Activated CD8-positive, alpha-beta memory T cell treated with anti-CD3 and anti-CD28 coated beads, Interleukin-2, amount 10 ng/mL, durations not matched to agents 7 days and 5 days (primary cell): Measurements from ENCODE around the gene GTF2H2C. TPM values are rescaled to one million over a fixed set of nuclear protein-coding genes. Genes with fewer than 3 reads are reported as not detected.
"Not testable (repeated sequence)": the region's sequence is repeated elsewhere in the genome, so short reads cannot be mapped to it uniquely, and the experiment has no call there.

Source experiments
- ATAC-seq: fragments of 150-1000 bp; cut with Tn5 transposase; one replicate; pipeline ENCODE4 v1.10.0; 2021; ENCODE audit warnings: moderate library complexity
- CTCF ChIA-PET: fragments of 350-600 bp; sonication (Branson Sonifier 250); formaldehyde crosslinking; loops from one replicate; lab custom pipeline; 2021; ENCODE audit warnings: antibody characterized with exemption; lab: Charles Lee
- DNase-seq: peaks from one replicate; pipeline ENCODE4 v3.0.0-alpha.2; 2020
- H3K27ac Mint-ChIP-seq: one replicate; pipeline ENCODE4 v1.8.0; 2021; ENCODE audit warnings: mild to moderate bottlenecking, mixed read lengths
- H3K27me3 Mint-ChIP-seq: one replicate; pipeline ENCODE4 v1.8.0; 2021; ENCODE audit warnings: mixed read lengths
- H3K36me3 Mint-ChIP-seq: one replicate; pipeline ENCODE4 v1.8.0; 2021; ENCODE audit warnings: mild to moderate bottlenecking, mixed read lengths
- H3K4me1 Mint-ChIP-seq: one replicate; pipeline ENCODE4 v1.8.0; 2021; ENCODE audit warnings: mixed read lengths
- H3K4me3 Mint-ChIP-seq: one replicate; pipeline ENCODE4 v1.8.0; 2021; ENCODE audit warnings: mild to moderate bottlenecking, moderate library complexity, mixed read lengths
- H3K9me3 Mint-ChIP-seq: one replicate; pipeline ENCODE4 v1.8.0; 2022; ENCODE audit warnings: low read depth, mixed read lengths
- total RNA-seq, 2 experiments: library from RNA; stranded (reverse); gene quantifications; one replicate each; pipeline ENCODE4 v1.2.3, GENCODE V29; 2021

GTF2H2C gene
- total RNA-seq, 2 experiments from 2014 or later: 33.5 to 34.5 TPM

DNA sequence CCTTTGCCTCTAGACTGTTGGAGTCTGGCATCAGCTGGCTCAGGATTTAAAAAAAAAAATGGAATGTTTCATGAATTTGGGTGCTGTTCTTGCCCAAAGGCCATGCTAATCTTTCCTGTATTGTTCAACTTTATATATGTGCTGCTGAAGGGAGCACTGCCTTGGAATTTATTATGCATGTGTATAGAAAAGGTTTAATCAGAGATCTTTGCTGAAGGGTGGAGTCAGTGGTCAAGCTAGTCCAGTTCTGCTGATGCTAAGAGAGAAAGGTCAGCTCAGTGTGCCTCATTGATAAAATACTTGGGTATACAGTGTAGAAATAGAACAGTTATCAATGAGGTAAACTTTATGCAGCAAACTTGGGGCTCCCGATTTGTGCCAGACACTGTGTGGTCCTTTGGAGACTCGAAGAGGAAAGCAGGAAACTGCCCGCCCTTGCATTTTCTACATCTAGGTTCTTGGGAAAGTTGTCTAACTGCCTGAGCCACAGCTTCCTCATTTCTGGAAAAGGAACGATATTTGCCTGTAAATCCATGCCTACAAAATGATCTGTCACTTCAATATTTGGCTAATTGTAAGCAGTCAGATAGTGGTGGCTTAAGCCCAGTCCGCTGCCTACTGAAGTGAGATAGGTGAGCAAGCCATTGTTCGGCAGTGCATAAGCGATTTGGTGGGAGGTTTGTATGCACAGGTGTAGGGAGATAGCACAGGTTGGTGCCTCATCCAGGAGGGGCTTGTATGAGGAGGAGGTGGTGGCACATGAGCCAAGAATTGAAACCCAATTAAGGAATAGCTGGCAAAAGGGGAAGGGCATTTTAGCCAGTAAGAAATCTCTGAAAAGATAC, 29.2 kb upstream of the GTF2H2C start:
- Mint-ChIP-seq H3K36me3 (no peaks in the 10 kb centered on the region), H3K27ac (no peak overlapping the region), H3K4me1 (no peaks in the 10 kb centered on the region), H3K9me3 (no peaks in the 10 kb centered on the region), H3K4me3 (no peak overlapping the region), H3K27me3 (peaks cover 40% of the 10 kb centered on the region)
- no peak for DNase-seq
- CTCF ChIA-PET: no interaction called here
- no peak for ATAC-seq

DNA sequence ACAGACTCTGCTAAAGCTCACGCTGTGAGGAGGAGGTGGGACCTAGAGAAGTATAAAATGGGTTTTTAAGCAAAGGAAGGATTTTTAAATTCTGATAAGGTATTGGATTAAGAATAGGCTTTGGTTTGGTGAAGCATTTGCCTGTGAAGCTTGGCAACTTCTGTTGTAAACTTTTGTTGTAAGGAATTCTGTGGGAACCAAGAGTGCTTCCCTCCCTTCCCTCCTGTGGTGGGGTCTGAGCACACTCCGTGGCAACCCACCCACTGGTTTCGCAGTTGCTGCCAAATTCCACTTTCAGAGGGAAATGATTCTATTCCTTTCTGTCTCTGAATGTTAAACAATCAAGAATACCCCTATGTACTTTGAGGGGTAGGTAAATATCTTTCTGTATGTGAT, 28.6 kb upstream of the GTF2H2C start:
- Mint-ChIP-seq H3K27ac (no peak overlapping the region), H3K4me1 (no peaks in the 10 kb centered on the region), H3K36me3 (no peaks in the 10 kb centered on the region), H3K27me3 (peaks cover 40% of the 10 kb centered on the region), H3K4me3 (no peak overlapping the region), H3K9me3 (no peaks in the 10 kb centered on the region)
- DNase-seq (no peak), ATAC-seq (no peak)
- CTCF ChIA-PET: no interaction called here

DNA sequence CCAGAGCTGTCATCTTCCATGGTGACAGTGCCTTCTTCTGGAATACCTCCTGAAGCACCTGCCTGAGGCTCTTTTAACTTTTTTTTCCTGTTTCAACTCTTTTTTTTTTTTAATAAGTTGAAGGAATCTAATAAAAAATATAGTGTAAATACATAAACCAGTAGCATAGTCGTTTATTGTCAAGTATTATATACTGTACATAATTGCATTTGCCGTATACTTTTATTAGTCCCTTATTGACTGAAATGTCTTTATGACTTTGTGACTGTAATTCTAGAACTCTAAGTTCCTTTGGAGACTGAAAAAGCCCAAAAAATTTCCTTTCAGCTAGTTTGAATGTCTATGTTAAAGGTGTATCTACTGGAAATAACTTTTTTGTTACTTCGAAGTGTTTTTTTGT, 22.1 kb upstream of the GTF2H2C start:
- H3K4me3 Mint-ChIP-seq, CTCF ChIA-PET, H3K36me3 Mint-ChIP-seq, H3K9me3 Mint-ChIP-seq, H3K27ac Mint-ChIP-seq, H3K4me1 Mint-ChIP-seq, ATAC-seq, H3K27me3 Mint-ChIP-seq, DNase-seq: not testable (repeated sequence)

DNA sequence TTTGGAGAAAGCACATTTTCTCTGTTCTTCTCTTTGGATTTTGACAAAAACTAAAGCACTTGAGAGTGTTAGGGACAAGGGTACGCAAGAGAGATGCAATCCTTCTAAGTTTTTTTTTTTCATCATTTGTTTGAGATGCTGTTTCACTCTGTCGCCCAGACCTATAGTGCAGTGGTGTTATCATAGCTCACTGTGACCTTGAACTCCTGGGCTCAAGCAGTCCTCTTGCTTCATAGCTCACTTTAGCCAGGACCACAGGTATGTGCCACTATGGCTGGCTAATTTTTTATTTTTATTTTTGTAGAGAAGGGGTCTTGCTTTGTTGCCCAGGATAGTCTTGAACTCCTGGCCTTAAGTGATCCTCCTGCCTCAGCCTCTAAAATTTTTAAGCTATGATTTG, 21.3 kb upstream of the GTF2H2C start:
- H3K27me3 Mint-ChIP-seq, DNase-seq, ATAC-seq, H3K9me3 Mint-ChIP-seq, H3K36me3 Mint-ChIP-seq, H3K4me1 Mint-ChIP-seq, H3K27ac Mint-ChIP-seq, CTCF ChIA-PET, H3K4me3 Mint-ChIP-seq: not testable (repeated sequence)

DNA sequence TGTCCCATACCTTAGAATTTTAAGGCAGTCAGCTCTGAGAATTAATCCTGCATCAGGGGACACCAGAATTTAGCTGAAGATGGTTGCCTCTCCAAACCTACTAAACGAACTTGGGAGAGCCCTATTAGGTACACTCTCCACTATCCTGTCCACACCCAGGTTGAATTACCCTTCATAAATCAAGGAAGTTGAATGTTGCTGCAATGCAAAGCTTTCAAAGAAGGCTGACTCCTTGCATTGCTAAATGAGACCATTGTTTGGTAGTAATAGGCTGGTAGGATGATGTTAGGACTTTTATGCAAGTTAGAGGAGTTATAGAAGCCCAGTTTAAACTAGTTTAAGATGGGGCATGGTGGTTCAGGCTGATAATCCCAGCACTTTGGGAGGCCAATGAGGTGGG, 18.6 kb upstream of the GTF2H2C start:
- H3K27ac Mint-ChIP-seq, H3K27me3 Mint-ChIP-seq, H3K9me3 Mint-ChIP-seq, H3K4me1 Mint-ChIP-seq, ATAC-seq, CTCF ChIA-PET, H3K36me3 Mint-ChIP-seq, H3K4me3 Mint-ChIP-seq, DNase-seq: not testable (repeated sequence)

DNA sequence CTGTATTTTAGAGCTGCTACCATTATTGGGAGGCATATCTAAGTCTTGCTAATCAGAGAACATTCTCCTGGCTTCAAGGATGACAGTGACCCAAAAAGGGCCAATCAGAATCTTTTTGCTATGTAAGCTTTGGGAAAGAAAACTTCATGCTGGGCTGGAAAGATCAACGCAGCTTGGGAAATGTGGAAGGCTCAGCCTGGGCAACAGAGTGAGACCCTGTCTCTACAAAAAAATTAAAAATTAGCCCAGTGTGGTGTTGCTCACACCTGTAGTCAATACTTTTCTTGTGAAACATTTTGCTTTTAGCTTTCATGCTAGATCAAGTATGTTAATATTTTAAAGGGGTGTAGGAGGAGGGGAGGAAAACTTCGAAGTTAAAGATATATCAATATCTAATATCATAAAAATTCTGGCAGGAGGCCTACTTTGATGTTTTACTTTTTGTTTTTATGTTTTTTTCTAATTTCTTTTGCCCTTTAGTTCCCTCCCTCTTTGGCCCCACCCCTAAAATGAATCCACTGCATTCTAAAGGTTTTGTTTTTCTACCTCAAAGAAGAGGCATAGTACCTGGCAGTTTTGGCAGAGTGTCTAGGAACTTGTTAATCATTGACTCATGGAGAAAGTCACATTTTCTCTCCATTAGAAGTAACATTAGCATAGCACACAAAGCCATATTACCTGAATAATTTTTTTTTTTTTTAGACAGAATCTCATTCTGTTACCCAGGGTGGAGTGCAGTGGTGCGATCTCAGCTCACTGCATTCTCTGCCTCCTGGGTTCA, 17.0 kb upstream of the GTF2H2C start:
- CTCF ChIA-PET, ATAC-seq, H3K4me3 Mint-ChIP-seq, H3K27ac Mint-ChIP-seq, H3K27me3 Mint-ChIP-seq, H3K4me1 Mint-ChIP-seq, H3K9me3 Mint-ChIP-seq, DNase-seq, H3K36me3 Mint-ChIP-seq: not testable (repeated sequence)

DNA sequence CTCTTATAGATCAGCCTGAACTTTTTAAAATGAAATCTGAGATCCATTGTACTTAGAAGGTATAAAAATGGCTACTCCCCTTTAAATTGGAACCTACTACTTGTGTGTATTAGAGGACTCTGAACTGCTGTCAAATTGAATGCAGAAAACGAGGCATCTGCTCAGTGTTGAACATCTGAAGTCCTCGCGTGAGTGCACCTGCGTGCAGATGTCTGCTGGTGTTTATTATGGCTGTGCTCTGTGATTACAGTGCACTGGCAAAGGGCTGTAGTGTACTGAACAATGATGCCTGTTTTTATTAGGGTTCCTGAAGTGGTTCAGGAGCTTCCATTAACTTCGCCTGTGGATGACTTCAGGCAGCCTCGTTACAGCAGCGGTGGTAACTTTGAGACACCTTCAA, 15.4 kb upstream of the GTF2H2C start:
- H3K4me1 Mint-ChIP-seq, H3K27me3 Mint-ChIP-seq, H3K36me3 Mint-ChIP-seq, H3K9me3 Mint-ChIP-seq, H3K27ac Mint-ChIP-seq, CTCF ChIA-PET, DNase-seq, ATAC-seq, H3K4me3 Mint-ChIP-seq: not testable (repeated sequence)

DNA sequence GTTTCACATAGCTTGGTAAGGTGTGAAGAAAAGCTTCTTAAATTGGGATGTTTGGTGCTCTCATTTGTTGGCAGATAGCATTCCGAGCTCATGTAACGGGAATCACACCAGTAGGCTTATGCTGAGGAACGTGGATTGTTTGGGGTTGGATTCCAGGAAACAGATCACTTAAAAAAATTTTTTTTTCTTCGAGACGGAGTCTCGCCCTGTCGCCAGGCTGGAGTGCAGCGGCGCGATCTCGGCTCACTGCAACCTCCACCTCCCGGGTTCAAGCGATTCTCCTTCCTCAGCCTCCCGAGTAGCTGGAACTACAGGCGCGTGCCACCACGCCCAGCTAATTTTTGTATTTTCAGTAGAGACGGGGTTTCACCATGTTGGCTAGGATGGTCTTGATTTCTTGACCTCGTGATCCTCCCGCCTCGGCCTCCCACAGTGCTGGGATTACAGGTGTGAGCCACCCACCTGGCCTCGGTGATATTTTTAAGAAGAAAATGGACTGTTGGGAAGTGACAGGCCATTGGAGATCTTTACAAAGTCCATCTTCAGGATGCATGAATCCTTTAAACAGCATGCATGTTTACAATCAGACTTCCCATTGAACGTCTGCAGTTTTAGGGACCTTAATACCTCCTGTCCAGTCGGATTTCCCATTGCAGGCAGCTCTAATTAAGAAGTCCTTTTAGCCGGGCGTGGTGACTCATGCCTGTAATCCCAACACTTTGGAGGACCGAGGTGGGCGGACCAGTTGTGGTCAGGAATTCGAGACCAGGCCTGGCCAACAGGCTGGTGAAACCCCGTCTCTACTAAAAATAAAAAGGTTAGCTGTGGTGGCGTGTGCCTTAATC, 818 bp downstream of the GTF2H2C start:
- peak overlapping the region; percentile 62 for H3K4me3 Mint-ChIP-seq
- H3K27me3 Mint-ChIP-seq, CTCF ChIA-PET, H3K4me1 Mint-ChIP-seq, H3K36me3 Mint-ChIP-seq, ATAC-seq, DNase-seq, H3K27ac Mint-ChIP-seq, H3K9me3 Mint-ChIP-seq: not testable (repeated sequence)

DNA sequence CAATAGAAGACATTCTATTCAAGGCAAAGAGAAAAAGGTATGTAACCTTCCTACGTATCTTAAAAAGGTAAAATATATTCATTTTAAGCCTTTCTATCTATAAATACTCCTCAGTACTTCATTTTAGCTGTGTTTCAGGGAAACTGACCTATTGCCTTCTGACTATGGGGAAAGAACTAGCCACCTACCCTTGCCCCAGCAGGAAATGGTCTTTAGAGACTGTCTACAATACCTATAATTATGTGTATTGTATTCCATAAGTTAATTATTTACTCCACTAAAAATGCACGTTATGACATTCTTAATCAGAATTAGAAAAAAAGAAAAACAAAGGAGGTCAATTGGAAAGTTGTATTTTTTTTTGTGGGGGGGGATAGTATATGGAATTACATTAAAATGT, 6.2 kb downstream of the GTF2H2C start:
- H3K9me3 Mint-ChIP-seq, ATAC-seq, H3K27ac Mint-ChIP-seq, H3K27me3 Mint-ChIP-seq, H3K36me3 Mint-ChIP-seq, H3K4me3 Mint-ChIP-seq, H3K4me1 Mint-ChIP-seq, CTCF ChIA-PET, DNase-seq: not testable (repeated sequence)

DNA sequence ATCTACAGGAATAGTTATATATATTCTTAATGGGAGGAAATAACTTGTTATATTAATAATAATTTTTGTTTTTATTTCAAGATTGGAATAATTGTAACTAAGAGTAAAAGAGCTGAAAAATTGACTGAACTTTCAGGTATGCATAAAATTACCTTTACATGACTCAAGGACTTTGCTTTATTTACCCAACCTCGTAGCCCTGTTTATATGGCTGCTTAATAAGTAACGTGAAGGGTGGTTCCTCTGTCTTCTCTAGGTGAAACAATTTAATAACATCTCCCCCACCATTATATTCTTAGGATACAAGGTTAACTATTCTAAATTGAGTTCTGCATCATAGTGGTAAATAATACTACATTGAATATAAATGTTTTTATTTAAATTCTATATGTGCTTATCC, 8.1 kb downstream of the GTF2H2C start:
- DNase-seq, H3K9me3 Mint-ChIP-seq, H3K36me3 Mint-ChIP-seq, ATAC-seq, CTCF ChIA-PET, H3K27ac Mint-ChIP-seq, H3K4me1 Mint-ChIP-seq, H3K4me3 Mint-ChIP-seq, H3K27me3 Mint-ChIP-seq: not testable (repeated sequence)

DNA sequence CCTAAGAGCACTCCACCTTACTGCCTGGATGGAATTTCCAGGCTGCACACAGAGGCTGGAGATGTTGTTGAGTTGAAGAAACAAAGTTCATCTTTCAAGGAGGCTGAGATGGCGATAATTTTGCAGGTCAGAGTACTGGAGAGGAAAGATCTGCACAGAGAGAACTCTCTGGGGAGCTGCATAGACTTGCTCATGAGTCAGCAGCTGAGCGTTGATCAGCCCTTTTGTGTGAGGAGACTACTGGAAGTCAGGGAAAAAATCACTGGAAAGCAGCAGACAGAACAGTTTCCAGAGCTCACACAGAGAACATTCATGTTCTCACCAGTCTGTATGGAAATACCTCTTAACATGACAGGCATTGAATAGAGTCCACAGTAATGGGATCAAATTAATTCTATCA, 23.4 kb downstream of the GTF2H2C start:
- H3K4me3 Mint-ChIP-seq, H3K27ac Mint-ChIP-seq, H3K9me3 Mint-ChIP-seq, H3K36me3 Mint-ChIP-seq, CTCF ChIA-PET, ATAC-seq, DNase-seq, H3K27me3 Mint-ChIP-seq, H3K4me1 Mint-ChIP-seq: not testable (repeated sequence)

DNA sequence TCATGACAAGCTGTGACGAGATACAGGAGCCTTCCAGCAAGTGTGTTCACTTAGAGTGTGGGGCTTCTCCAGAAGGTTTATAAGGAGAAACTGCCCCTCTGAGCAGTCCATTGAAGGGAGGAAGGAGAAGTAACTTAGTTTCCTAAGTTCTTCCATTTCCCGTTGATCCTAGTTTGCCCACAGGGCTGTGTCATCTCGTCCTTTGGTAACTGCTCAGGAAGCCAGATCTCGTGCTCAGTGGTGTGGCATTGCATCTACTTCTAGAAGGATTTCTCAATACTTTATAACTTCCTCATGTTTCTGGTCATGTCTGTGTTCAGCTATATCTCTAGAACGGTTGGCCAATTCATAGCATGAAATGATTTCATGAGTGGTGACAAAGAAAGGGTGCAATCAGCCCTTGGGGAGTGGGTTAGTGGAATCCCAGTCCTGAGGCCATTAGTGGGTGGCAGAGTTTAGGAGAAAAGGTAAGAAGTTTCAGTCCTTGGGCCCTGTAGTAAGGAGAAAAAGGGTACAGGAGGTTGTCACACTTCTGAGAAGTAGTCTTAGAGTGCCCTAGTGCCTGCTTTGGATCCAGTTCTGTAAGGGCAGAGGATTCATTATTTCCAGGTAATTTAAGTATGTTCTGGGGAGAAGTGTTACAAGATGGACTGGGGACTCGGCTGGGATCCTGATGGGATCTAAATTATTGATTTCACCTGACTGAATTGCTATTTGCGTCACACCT, 36.3 kb downstream of the GTF2H2C start:
- CTCF ChIA-PET, H3K36me3 Mint-ChIP-seq, ATAC-seq, H3K4me1 Mint-ChIP-seq, DNase-seq, H3K27ac Mint-ChIP-seq, H3K27me3 Mint-ChIP-seq, H3K9me3 Mint-ChIP-seq, H3K4me3 Mint-ChIP-seq: not testable (repeated sequence)

DNA sequence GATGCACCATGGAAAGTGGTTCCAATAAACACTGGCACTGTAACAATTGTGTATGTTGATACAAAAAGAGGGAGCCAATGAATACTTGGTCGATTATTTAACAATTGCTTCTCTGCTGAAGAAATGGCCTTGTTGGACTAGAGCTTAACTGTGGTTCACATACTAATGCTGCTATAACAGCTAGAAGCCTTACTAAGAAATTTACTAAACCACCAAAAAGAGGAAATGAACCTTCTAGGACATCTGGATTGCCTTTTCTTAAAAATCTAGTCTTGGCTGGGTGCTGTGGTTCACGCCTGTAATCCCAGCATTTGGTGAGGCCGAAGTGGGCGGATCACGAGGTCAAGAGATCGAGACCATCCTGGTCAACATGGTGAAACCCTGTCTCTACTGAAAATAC, 42.0 kb downstream of the GTF2H2C start:
- ATAC-seq, H3K9me3 Mint-ChIP-seq, DNase-seq, CTCF ChIA-PET, H3K4me3 Mint-ChIP-seq, H3K4me1 Mint-ChIP-seq, H3K36me3 Mint-ChIP-seq, H3K27ac Mint-ChIP-seq, H3K27me3 Mint-ChIP-seq: not testable (repeated sequence)
